Measurements from ENCODE around the gene DYRK2.

DNA sequence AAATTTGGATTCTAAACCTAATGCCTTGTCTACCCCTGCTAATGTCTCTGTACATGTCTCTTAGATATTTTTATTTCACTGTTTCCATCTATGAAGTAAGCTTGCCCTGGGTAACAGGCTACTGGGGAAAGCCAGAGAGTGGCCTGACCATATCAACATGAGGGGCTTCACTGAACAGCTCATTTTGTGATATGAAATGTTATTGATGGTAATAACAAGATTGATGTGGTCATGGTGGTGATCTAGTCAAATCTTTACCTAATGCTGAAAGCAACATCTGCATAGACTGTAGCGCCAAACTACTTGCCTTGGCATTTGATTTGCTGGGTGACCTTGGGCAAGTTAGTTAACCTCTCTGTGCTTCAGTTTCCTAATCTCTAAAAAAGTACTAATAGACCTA is 9.9 kb upstream of the DYRK2 start:
- TF ChIP-seq, protein P1, sequence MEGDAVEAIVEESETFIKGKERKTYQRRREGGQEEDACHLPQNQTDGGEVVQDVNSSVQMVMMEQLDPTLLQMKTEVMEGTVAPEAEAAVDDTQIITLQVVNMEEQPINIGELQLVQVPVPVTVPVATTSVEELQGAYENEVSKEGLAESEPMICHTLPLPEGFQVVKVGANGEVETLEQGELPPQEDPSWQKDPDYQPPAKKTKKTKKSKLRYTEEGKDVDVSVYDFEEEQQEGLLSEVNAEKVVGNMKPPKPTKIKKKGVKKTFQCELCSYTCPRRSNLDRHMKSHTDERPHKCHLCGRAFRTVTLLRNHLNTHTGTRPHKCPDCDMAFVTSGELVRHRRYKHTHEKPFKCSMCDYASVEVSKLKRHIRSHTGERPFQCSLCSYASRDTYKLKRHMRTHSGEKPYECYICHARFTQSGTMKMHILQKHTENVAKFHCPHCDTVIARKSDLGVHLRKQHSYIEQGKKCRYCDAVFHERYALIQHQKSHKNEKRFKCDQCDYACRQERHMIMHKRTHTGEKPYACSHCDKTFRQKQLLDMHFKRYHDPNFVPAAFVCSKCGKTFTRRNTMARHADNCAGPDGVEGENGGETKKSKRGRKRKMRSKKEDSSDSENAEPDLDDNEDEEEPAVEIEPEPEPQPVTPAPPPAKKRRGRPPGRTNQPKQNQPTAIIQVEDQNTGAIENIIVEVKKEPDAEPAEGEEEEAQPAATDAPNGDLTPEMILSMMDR (IDR thresholded peaks at IDR 0.05), result no peak
- no peak for TF ChIP-seq POLR2AphosphoS5 (IDR thresholded peaks at IDR 0.05)
- no peak for TF ChIP-seq EP300 (IDR thresholded peaks at IDR 0.05; ENCODE audit: low read depth)
- no peak for TF ChIP-seq POLR2A (IDR thresholded peaks at IDR 0.05)

Measured in transverse colon (tissue), 4 donors.